Neutrophil (primary cell): ENCODE measurements around the gene EXOC4.

Experiments used
- H3K27ac ChIP-seq: fragments of 200-600 bp; sonication (generic); 2 replicates; pipeline ENCODE4 v1.5.1; 2016; ENCODE audit warnings: mild to moderate bottlenecking, moderate library complexity
- H3K27me3 ChIP-seq: fragments of 200-600 bp; sonication (generic); 2 replicates; pipeline ENCODE4 v1.6.0; 2016; ENCODE audit warnings: mild to moderate bottlenecking
- H3K36me3 ChIP-seq: fragments of 200-600 bp; sonication (generic); 2 replicates; pipeline ENCODE4 v1.5.1; 2017
- H3K4me1 ChIP-seq, 2 experiments: fragments of 200-600 bp in 1 of 2; sonication (generic) in 1 of 2; 1 replicate in 1 of 2; 2 replicates in 1 of 2; pipeline versions ENCODE4 v1.5.1 to v1.6.1; 2013 to 2016; ENCODE audit warnings: low read depth in 1 of 2, low read length in 1 of 2, mild to moderate bottlenecking in 1 of 2, moderate library complexity in 1 of 2; ENCODE audit not compliant: control insufficient read depth in 1 of 2, insufficient read depth in 1 of 2
- H3K4me3 ChIP-seq, 2 experiments: fragments of 200-600 bp in 1 of 2; sonication (generic) in 1 of 2; 1 replicate in 1 of 2; 2 replicates in 1 of 2; pipeline ENCODE4 v1.5.1; 2013 to 2016; ENCODE audit warnings: low read depth in 1 of 2, low read length in 1 of 2, mild to moderate bottlenecking in 1 of 2, moderate library complexity in 1 of 2
- H3K9me3 ChIP-seq: fragments of 200-600 bp; sonication (generic); 2 replicates; pipeline ENCODE4 v1.5.1; 2016
- CTCF ChIP-seq: fragments of 200-600 bp; sonication (generic); IDR thresholded peaks from 2 replicates; pipeline ENCODE4 v1.5.1; 2016; ENCODE audit warnings: antibody characterized with exemption

Gene EXOC4

GRCh38 chr7:133359449-133359848, 106.6 kb downstream of the EXOC4 start:
- Histone ChIP-seq H3K27ac (no peak overlapping the region), H3K27me3 (no peaks in the 10 kb centered on the region), H3K4me1 (peaks cover 0 to 9% of the 10 kb centered on the region in 2 experiments), H3K9me3 (no peaks in the 10 kb centered on the region), H3K36me3 (peaks cover 9% of the 10 kb centered on the region), H3K4me3 (no peak overlapping the region)
- no peak for TF ChIP-seq CTCF

- Histone ChIP-seq H3K9me3 (no peaks in the 10 kb centered on the region), H3K4me3 (no peak overlapping the region), H3K27ac (no peak overlapping the region), H3K36me3 (peaks cover 9% of the 10 kb centered on the region), H3K4me1 (peaks cover 0 to 4% of the 10 kb centered on the region in 2 experiments), H3K27me3 (no peaks in the 10 kb centered on the region)
- TF ChIP-seq CTCF: no peak
Measured at GRCh38 chr7:133360201-133360600, 107.3 kb downstream of the EXOC4 start.

GRCh38 chr7:133361806-133362205, 108.9 kb downstream of the EXOC4 start:
- no peaks in the 10 kb centered on the region for H3K9me3 ChIP-seq
- no peak for TF ChIP-seq CTCF
- no peaks in the 10 kb centered on the region for H3K27me3 ChIP-seq
- H3K4me3 ChIP-seq: no peak overlapping the region
- H3K27ac ChIP-seq: no peak overlapping the region
- H3K4me1 ChIP-seq: peaks cover 0 to 6% of the 10 kb centered on the region in 2 experiments
- peaks cover 4% of the 10 kb centered on the region for H3K36me3 ChIP-seq

- no peaks in the 10 kb centered on the region for H3K9me3 ChIP-seq
- H3K4me1 ChIP-seq: peaks cover 0 to 6% of the 10 kb centered on the region in 2 experiments
- no peak overlapping the region for H3K27ac ChIP-seq
- no peak for TF ChIP-seq CTCF
- H3K36me3 ChIP-seq: no peaks in the 10 kb centered on the region
- no peak overlapping the region for H3K4me3 ChIP-seq
- no peaks in the 10 kb centered on the region for H3K27me3 ChIP-seq
Measured at GRCh38 chr7:133364959-133365690, 112.2 kb downstream of the EXOC4 start.

- Histone ChIP-seq H3K27ac (no peak overlapping the region), H3K4me3 (no peak overlapping the region), H3K4me1 (peaks cover 0 to 6% of the 10 kb centered on the region in 2 experiments), H3K9me3 (no peaks in the 10 kb centered on the region), H3K36me3 (no peaks in the 10 kb centered on the region), H3K27me3 (no peaks in the 10 kb centered on the region)
- TF ChIP-seq CTCF: no peak
Measured at GRCh38 chr7:133365917-133366316, 113.0 kb downstream of the EXOC4 start.
